ENCODE measurements around the gene SSU72.

Gene SSU72

DNA sequence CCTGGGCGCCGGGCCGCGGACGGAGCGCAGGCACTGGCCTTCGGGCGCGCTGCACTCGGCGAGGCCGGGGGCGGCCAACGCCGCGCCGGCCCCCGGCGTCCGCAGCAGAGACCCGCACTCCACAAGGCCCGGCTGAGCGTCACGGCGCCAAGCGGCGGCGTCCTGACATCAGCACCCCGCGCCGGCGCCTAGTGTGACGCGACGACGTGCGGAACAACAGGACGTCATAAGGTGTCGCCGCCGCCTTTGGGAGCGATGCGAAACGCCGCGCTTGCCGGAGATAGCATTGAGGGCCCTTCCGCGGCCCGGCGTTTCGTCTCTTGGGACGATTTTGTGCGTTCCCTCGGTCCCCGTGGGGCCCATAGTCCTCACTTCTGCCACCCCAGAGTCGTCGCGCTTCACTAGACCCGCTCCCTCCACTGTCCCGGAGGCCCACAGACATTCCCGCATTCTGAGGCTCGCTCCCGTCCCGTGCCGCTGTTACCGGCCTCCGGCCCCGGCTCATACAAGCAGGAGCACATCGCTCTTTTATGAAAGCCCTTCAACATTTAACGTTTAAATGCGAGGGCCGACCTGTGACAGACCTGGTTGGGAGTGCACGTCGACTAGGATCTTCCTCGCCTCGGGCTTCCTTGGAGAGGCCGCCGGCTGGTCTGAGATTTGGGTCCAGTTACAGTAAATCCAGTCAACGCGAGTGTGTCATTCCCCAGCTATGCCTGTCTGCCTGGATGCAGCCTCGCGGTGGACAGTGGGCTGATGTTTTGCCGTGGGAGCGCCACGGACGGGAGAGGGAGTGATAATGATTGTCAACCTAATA, at the start of gene SSU72:
Gene SSU72, minus strand, starts transcription at position 143 of the 817 bp plus-strand sequence. CDS start 306 bp downstream, outside the sequence.
- DNase-seq (ENCODE audit: low read depth) = peak; percentile 93

DNA sequence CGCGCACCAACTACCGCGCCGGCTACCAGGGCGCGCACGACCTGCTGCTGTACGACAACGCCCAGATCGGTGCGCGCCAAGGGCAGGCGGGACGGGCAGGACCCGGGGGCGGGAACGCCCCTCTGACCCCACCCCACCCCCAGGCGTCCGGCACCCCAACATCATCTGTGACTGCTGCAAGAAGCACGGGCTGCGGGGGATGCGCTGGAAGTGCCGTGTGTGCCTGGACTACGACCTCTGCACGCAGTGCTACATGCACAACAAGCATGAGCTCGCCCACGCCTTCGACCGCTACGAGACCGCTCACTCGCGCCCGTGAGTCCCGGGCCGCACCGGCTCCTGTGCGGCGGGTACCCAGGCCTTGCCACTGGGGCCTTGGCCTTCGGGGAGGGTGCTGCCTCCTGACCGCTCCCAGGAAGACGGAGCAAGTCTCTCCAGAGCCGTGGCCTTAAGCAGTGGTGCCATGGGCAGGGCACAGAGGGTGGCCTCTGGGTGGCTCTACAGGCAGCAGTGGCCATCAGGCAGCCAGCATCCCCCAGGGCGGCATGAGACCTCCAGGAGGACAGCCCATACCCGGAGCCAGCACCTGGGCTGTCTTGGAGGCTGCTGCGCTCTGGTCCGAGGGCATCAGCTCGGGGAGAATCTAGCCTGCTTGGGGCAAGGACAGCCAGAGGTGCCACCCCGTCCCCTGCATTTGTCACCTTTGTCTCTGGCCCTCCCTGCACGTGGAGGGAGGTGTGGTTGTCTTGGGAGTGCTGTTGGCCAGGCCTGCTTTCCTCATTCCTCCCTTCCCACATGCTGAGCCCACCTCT, 49.2 kb upstream of the SSU72 start:
- DNase-seq (ENCODE audit: low read depth) = no peak

- DNase-seq (ENCODE audit: low read depth) = no peak
Observed at GRCh38 chr1:1623181-1623630, 48.5 kb upstream of the SSU72 start.

GRCh38 chr1:1622788-1623094, 48.1 kb upstream of the SSU72 start:
- DNase-seq (ENCODE audit: low read depth) = no peak

DNA sequence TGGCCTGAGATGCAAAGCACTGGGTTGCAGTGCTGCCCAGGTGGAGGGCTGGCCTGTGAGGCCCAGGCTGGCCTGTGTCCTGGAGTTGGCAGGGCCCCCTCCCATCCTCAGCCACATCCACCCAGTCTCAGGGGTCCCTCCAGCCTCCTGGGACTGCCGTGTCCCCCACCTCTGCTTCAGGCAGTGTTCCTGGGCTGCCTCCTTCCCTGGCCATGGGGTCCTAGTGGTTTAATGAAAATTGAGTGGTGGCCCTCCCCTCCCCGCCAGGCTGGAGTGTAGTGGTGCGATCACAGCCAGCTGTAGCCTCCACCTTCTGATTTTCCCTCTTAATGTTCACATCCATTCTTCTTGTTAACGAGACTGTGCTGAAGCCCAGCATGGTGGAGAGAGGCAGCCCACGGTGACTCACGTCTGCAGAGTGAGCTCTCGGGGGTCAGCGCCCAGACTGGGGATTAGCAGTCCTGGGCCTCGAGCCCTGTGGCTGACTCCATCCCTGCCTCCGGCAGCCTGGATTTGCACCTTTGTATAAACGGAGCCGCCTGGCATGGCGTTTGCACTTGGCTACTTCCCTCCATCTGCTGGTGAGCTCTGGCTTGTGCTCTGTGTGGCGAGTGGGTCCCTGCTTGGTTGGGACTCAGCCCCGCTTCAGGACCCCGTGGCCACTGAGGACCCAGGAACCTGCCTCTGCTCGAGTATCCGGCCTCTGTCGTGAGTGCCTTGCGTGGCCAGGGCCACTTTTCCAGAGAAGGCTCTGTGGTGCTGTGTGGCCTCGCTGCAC, 47.5 kb upstream of the SSU72 start:
- peak; percentile 92 for DNase-seq (ENCODE audit: low read depth)

GRCh38 chr1:1621173-1622009, 46.7 kb upstream of the SSU72 start:
- DNase-seq (ENCODE audit: low read depth) = no peak

DNA sequence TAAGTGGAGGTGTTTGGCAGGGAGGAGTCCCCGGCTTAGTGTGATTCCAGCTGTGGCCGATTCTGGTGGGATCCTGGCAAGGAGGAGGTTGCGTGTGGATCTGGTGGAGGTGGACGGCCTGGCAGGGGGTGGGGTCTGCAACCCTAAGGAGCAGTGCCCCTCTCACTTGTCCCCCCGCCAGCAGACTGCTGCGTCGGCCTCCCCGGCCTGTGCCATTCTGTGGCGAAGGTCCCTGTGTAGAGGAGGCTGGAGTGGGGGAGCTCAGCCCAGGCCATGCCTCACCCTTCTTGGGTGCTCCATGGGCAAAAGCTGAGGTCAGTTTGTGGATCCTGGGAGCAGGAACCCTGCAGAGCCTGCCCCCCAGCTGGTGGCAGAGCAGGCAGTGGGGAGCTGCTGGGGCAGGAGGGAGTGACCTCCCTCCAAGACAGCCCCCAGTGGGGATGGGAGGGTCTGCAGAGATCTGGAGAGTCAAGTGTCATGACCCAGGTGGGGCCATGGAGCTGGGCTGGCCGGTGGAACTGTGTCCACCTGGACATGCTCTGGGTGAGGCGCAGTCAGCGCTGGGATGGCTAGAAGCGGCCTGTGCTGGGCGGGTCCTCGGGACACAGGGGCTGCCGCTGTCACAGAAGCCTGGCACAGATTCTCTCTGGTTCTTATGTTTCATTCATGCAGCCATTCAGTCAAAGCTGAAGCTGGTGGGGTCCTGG, 45.9 kb upstream of the SSU72 start:
- no peak for DNase-seq (ENCODE audit: low read depth)

DNA sequence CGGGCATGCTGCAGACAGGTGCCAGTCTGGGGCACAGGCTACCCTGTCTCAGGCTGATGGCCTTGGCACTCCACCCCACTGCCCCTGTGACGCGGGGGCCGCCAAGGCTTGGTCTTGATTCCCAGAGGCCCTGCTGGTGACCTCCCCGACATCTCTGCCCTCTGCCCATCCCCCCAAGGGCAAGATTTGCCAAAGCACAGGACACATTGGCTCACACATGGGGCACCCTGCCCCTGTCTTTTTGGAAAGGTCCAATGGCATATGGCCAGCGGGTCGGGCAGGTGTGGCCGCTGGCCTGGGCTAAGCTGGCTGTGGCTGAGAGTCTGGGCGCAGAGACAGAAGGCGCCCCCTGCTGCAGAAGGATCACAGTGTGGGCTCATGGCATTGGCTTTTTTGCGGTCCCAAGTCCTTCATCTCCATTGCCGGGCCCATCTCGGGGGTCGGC, 45.3 kb upstream of the SSU72 start:
- no peak for DNase-seq (ENCODE audit: low read depth)

DNA sequence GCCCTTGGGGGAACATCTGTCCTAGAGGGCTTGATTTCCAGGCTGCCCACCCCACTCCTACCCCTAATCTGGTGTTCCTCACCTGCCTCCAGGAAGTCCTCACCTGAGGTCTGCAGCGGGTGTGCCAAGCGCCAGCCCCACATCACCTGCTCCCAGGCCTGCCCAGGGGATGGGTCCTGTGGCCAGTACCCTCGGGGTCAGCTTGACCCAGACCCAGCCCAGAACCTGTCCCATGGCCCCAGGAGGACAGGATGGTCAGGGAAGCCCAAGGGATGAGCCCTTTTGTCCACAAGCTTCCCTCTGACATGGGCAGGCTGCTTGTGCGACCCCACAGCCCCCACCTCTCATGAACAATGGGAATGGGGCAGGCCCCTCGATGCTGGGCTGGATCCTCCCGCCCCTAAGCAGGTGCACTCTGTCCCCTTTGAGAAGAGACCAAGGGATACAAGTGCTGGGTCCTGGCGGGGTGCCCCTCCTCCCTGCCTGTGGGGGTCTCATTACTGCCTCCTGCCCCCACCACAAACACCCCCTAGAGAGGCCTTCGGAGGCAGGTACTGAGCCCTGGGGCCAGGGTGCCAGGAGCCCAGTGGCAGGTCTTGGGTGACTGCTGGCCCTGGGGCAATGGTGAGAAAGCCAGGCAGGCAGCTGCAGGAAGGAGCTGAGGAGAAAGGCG, 43.9 kb upstream of the SSU72 start:
- DNase-seq (ENCODE audit: low read depth) = no peak

DNA sequence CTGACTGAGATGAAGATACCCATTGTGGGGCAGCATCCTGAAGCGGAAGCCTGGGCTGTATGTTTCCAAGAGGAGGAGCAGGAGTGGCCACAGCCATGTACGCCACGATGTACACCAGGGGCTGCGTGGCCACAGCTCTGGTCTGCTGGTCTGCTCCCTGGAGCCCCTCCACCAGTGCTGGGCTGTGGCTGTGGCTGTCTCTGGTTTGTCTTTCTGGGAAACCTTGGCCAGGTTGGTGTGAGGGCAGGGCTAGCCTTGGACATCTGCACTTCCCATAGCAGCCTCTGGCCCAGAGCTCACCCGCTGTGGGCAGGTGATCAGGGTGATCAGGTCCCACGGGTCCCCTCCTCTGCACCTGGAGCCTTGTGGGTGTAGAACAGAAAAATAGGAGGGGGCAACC, 43.3 kb upstream of the SSU72 start:
- DNase-seq (ENCODE audit: low read depth) = no peak

GRCh38 chr1:1617516-1617915, 42.9 kb upstream of the SSU72 start:
- DNase-seq (ENCODE audit: low read depth) = no peak

DNA sequence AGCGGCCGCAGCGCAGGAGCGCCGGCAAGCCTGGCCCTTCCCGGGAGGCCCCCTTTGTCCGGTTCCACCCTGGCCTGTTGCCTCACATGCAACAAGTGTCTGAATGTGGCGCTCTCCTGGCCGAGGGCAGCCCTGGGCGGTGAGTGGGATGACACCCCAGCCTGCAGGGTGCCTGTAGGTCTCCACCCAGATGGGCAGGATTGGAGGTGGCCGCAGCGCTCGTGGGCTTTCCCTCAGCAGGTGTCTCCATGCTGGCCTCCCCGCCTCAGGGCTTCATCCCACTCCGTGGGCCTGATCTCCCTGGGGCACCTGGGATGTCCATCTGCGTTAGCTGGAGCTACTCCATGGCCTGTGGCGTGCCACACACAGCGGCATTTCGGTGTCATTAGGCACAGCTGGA, 42.2 kb upstream of the SSU72 start:
- no peak for DNase-seq (ENCODE audit: low read depth)

DNA sequence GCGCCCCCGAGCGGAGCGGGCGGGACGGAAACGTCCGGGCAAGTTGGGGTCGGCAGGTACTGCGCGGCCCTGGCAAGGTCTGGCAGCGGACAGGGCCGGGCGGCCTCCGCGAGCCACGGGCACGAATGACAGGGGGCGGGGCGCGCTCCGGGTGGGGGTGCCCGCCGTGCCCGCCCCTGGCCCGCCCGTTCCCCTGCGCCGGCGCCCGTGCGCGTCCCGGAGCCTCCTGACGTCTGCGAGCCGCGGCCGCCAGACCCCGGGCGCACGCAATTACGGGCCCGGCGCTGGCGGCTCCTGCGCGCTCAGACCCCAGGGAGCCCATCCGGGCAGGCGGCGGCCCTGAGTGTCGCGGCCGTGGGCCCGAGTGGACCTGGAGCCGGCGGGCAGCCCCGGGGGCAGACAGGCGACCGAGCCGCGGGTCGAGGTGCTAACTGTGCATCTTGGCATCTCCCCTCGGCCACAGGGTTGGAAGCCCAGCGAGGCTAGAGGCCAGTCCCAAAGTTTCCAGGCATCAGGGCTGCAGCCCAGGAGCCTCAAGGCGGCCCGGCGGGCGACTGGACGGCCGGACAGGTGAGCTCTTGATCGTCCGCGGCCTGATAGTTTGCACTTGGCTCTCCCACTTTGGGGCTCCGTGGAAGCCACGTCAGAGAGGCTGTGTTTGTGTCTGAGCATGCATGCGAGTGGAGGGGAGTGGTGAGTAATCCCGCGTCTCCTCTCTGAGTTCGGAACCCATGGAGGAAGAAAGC, 41.6 kb upstream of the SSU72 start:
- no peak for DNase-seq (ENCODE audit: low read depth)

GRCh38 chr1:1615256-1616044, 40.8 kb upstream of the SSU72 start, which contains the start of gene MIB2:
Gene MIB2 (plus strand): TSS chr1:1615500. CDS start chr1:1623453, 7,953 bp downstream.
- peak; percentile 93 for DNase-seq (ENCODE audit: low read depth)

GRCh38 chr1:1614954-1615255, 40.2 kb upstream of the SSU72 start:
- no peak for DNase-seq (ENCODE audit: low read depth)

GRCh38 chr1:1614204-1614953, 39.7 kb upstream of the SSU72 start:
- peak; percentile 95 for DNase-seq (ENCODE audit: low read depth)

DNA sequence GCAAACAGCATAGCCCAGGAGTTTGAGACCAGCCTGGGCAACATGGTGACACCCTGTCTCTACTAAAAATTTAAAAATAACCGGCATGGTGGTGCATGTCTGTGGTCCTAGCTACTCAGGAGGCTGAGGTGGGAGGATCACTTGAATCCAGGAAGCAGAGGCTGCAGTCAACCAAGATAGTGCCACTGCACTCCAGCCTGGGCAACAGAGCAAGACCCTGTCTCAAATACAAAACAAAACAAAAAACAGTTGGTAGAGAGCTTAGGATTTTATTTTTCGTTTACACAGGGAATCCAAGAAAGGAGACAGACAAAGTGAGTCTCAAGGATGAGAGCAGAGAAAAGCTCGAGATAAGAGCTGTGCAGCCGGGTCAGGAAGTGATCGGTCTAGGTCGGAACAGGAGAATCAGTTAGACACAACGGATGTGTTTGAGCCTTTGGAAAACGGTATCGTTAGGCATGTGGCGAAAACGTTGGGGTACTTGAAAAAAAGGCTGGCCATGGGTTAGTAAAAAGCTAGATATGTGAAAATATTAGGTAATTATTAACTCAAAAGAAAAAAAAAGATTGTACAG, 38.9 kb upstream of the SSU72 start:
- DNase-seq (ENCODE audit: low read depth) = no peak

- DNase-seq (ENCODE audit: low read depth) = no peak
Observed at GRCh38 chr1:1612104-1612400, 37.4 kb upstream of the SSU72 start.
